SW480 (cell line): Measurements from ENCODE around the gene CALR.
"Not testable (repeated sequence)": the region's sequence is repeated elsewhere in the genome, so short reads cannot be mapped to it uniquely, and the experiment has no call there.

Experiments
- DNase-seq: peaks from one replicate; pipeline ENCODE4 v3.0.0-alpha.2; 2016; ENCODE audit warnings: low spot score

The CALR gene

GRCh38 chr19:12933287-12934072 lies 4.9 kb upstream of the CALR start, which contains the start of gene FARSA:
TSS of gene FARSA (minus strand) at chr19:12933711. CDS start at chr19:12933696, 15 bp downstream.
- DNase-seq, result peak; percentile 89

- DNase-seq, result no peak
These were observed 3.3 kb upstream of the CALR start for GRCh38 chr19:12935071-12935470.

DNA sequence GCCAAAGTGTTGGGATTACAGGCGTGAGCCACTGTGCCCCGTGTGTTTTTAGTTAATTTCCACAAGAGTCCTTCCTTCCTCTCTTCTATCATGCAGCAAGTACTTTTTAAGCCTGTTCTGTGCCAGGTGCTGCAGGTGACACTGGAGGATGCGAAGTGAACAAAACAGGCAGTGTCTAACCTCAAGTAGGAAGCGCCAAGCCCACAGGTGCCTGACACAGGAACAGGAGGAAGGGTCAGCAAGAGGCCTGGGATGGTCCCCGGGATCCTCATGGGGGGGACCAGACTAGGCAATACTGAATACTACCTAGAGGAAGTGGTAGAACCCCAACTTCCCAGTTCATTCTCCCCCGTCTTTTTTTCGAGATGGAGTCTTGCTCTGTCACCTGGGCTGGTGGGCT lies 1.8 kb upstream of the CALR start:
- DNase-seq, result no peak

- no peak for DNase-seq
These were observed 1.1 kb upstream of the CALR start for GRCh38 chr19:12937093-12937926.

DNA sequence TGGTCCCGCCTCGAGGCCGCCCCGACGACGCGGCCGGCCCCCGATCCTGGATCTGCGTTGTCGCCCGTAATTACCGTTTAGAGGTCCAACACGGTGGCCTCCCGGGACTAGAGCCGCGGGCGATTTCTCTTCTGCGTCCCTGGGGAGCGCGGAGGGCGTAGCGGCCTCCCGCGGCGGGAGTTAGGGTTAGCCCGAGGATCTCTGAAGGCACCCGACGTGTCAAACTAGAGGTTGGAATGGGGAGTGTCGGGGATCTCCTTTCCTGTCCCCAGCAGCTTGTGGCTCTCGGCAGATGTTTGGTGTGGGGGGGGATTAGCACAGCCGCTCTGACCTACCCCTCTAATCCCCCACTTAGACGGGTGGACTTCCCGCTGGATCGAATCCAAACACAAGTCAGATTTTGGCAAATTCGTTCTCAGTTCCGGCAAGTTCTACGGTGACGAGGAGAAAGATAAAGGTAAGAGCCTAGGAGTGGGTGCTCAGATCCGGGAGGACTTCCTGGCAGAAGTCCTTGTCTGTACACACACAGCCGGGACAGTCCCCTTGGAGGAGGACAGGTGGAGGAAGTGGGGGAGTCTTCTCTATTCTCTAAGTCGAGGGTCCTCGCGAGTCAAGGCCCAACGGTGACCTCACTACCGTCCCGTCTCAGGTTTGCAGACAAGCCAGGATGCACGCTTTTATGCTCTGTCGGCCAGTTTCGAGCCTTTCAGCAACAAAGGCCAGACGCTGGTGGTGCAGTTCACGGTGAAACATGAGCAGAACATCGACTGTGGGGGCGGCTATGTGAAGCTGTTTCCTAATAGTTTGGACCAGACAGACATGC lies 581 bp downstream of the CALR start:
- DNase-seq, result peak; percentile 59

DNA sequence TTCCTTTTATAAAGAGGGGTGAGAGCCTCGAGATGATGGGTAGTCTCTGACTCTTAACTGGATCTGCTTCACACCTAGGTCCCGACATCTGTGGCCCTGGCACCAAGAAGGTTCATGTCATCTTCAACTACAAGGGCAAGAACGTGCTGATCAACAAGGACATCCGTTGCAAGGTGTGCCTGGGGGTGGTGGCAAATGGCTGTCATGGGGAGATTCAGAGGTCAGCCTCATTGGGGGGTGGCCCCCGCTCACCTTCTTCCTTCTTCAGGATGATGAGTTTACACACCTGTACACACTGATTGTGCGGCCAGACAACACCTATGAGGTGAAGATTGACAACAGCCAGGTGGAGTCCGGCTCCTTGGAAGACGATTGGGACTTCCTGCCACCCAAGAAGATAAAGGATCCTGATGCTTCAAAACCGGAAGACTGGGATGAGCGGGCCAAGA lies 1.6 kb downstream of the CALR start:
- no peak for DNase-seq

GRCh38 chr19:12940897-12941296 lies 2.5 kb downstream of the CALR start:
- DNase-seq, result no peak

DNA sequence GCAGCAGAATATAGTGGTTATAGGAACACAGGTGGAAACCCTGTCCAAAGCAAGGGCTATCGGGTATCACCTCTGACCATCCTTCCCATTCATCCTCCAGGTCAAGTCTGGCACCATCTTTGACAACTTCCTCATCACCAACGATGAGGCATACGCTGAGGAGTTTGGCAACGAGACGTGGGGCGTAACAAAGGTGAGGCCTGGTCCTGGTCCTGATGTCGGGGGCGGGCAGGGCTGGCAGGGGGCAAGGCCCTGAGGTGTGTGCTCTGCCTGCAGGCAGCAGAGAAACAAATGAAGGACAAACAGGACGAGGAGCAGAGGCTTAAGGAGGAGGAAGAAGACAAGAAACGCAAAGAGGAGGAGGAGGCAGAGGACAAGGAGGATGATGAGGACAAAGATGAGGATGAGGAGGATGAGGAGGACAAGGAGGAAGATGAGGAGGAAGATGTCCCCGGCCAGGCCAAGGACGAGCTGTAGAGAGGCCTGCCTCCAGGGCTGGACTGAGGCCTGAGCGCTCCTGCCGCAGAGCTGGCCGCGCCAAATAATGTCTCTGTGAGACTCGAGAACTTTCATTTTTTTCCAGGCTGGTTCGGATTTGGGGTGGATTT lies 5.1 kb downstream of the CALR start:
- DNase-seq, result no peak

GRCh38 chr19:12944104-12944674 lies 5.8 kb downstream of the CALR start:
- DNase-seq, result no peak

DNA sequence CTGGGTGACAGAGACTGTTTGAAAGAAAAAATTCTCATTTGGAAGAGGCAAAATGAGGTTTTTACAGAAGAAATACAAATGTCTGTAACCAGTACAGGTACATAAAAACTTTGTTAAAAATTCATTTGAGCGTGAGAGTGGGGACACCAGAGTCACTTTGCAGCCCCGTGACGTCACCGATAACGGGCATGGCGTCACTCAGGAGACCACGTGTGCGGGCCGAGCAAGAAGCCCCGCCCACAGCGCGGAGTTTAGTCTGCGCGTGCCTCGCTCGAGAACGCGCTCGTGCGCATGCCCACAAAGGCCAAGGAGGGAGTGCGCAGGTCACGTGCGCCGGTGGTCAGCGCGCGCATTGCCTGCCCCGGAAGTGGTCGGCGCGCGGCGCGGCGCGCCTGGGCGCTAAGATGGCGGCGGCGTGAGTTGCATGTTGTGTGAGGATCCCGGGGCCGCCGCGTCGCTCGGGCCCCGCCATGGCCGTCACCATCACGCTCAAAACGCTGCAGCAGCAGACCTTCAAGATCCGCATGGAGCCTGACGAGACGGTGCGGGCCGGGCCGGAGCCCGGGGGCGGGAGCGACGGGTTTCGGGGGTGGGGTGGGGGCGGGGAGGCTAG lies 7.2 kb downstream of the CALR start, which contains the start of gene RAD23A:
Gene RAD23A, plus strand, starts transcription at position 384 of the 613 bp plus-strand sequence. Its CDS starts 87 bp downstream, at position 471.
- DNase-seq, result peak; percentile 95

GRCh38 chr19:12946092-12946721 lies 7.8 kb downstream of the CALR start:
- DNase-seq, result peak; percentile 62

GRCh38 chr19:12946731-12947496 lies 8.5 kb downstream of the CALR start:
- no peak for DNase-seq

DNA sequence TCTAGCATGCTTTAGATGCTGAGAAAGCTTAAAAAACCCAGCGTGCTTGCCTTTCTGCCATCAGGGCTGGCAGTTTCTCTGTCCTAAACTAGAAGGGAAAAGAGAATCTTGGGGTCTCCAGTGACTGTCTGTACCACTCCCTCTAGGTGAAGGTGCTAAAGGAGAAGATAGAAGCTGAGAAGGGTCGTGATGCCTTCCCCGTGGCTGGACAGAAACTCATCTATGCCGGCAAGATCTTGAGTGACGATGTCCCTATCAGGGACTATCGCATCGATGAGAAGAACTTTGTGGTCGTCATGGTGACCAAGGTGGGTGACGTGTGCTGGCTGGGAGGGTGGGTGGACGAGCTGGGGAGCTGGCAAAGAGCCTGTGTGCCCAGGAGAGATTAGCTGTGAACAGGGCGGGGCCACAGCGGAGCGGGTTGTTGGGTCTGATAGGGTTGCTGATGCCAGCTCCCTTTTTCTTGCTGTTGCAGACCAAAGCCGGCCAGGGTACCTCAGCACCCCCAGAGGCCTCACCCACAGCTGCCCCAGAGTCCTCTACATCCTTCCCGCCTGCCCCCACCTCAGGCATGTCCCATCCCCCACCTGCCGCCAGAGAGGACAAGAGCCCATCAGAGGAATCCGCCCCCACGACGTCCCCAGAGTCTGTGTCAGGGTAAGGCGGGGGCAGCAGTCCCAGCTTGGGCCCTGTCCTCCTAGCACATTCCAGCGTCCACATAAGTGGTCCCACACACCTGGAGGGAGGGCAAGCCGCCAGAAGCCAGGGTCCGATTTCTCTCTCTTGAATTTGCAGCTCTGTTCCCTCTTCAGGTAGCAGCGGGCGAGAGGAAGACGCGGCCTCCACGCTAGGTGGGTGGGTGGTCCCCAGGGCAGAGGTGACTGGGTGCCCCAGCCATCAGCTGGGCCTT lies 9.5 kb downstream of the CALR start:
- DNase-seq, result no peak

DNA sequence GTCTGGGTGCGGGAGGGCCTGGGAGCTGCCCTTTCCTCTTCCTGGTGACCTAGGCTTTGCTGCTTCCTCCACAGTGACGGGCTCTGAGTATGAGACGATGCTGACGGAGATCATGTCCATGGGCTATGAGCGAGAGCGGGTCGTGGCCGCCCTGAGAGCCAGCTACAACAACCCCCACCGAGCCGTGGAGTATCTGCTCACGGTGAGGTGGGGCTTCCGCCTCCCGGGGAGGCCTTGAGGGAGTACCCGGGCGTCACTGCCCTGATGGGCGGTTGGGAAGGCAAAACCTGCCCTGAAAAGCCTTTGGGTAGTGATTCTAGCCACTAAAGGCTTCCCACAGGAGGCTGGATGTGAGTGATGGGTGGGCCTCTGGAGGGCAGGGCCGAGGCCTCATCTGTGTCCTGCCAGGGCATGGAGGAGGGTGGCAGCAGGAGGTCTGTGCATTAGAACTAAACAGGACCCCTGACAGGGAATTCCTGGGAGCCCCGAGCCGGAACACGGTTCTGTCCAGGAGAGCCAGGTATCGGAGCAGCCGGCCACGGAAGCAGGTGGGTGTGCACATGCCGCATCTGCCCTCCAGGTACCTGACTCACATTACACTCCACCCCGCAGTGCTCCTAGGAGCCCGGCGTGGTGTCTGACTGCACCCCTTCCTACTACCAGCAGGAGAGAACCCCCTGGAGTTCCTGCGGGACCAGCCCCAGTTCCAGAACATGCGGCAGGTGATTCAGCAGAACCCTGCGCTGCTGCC lies 10.4 kb downstream of the CALR start:
- DNase-seq, result no peak

GRCh38 chr19:12949363-12950283 lies 11.2 kb downstream of the CALR start:
- no peak for DNase-seq

DNA sequence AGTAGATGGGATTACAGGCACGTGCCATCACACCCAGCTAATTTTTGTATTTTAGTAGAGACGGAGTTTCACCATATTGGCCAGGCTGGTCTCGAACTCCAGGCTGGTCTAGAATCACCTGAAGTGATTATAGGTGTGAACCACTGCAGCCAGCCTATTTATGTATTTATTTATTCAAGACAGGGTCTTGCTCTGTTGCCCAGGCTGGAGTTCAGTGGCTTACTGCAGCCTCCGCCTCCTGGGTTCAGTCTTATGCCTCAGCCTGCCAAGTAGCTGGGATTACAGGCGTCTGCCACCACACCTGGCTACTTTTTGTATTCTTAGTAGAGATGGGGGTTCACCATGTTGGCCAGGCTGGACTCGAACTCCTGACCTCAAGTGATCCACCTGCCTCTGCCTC lies 13.6 kb downstream of the CALR start:
- not testable (repeated sequence) for DNase-seq
